Medulla oblongata (tissue), 1 donor: ENCODE results near the gene ANKEF1.
"Not testable (repeated sequence)": the region's sequence is repeated elsewhere in the genome, so short reads cannot be mapped to it uniquely, and the experiment has no call there.

Experiments used
- DNase-seq: peaks from one replicate; pipeline ENCODE4 v3.0.0-alpha.2; 2015; ENCODE audit errors: extremely low spot score

ANKEF1 gene

DNA sequence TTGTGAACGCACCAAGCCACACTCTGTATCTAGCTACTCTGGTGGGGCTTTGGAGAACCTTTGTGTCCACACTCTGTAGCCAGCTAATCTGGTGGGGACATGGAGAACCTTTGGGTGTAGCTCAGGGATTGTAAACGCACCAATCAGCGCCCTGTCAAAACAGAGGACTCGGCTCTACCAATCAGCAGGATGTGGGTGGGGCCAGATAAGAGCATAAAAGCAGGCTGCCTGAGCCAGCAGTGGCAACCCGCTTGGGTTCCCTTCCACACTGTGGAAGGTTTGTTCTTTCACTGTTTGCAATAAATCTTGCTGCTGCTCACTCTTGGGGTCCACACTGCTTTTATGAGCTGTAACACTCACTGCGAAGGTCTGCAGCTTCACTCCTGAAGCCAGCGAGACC, 2.5 kb upstream of the ANKEF1 start:
- not testable (repeated sequence) for DNase-seq

DNA sequence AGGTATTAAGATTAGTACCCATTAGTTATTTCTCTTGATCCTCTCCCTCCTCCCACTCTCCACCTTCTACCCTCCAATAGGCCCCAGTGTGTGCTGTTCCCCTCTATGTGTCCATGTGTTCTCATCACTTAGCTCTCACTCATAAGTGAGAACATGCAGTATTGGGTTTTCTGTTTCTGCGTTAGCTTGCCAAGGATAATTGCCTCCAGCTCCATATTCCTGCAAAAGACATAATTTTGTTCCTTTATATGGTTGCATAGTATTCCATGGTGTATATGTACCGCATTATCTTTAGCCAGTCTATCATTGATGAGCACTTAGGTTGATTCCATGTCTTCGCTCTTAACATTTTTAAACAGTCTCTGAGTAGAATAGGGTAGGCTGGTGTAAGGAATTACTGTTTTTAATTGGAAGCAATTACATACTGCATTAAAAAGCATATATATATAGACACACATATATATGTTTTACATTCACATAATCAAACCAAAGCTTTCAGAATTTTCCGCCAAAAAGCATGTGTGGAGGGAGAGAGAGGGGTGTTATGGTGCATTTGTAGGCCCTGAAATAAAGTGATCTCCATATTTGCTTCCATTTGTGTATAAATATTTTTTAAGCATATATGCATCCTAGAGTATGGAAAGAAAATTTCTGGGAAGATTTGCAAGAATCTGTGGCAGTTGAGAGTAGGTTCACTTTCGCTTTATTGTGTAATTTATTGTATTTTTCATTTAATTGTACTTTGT, 709 bp upstream of the ANKEF1 start:
- DNase-seq = no peak

DNA sequence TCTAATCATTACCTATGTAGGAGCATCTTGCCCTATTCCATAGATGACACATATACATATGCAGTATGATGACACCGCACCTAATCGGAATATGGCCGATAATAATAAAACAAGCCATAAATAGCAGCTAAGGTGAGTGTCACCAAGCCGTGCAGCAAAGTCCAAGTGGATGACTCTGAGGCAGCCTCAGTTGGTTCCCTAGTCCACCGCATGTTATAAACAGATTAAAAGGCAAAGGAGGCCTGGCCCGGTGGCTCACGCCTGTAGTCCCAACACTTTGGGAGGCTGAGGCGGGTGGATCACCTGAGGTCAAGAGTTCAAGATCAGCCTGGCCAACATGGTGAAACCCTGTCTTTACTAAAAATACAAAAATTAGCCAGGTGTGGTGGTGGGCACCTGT, 1.5 kb downstream of the ANKEF1 start:
- not testable (repeated sequence) for DNase-seq

DNA sequence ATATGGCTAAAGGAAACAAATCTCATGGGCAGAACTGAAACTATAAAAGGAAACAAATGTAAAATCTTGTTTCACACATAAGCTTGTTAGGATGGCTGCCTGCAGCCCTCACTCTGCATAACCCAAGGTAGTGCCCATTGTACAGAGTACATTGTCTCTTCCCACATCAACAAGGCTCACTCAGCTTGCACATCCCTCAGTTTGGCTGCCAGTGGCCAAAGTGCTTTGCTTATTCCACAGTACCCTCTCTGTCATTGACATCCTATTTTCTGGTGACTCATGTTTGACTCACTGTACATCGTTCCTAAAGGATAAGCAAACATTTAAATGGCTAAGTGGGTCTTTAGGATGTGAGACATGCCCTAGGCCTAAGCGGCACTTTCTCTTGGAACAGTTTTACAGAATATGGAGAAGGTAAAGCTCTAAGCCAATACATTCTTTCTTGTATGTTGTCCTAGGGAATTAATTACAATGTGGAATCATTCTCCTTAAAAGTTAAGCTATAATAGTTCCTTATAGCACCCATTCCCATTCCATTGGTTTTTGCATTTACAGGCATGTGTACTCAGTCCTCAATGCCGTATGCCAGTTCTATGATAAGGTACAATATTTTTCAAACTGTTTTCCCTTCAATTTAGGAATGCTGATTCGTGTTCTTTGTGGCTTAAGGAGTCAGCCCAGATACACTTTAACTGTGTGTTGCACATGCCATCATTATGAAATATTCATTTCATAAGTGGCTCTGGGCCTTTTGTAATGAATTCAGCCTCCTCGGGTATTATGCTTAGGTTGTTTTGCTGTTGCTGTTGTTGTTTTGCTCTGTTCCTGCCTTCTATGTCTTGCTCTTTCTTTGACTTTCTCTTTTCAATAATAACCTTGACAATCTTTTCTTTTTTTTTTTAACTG, 5.5 kb downstream of the ANKEF1 start:
- DNase-seq = no peak

DNA sequence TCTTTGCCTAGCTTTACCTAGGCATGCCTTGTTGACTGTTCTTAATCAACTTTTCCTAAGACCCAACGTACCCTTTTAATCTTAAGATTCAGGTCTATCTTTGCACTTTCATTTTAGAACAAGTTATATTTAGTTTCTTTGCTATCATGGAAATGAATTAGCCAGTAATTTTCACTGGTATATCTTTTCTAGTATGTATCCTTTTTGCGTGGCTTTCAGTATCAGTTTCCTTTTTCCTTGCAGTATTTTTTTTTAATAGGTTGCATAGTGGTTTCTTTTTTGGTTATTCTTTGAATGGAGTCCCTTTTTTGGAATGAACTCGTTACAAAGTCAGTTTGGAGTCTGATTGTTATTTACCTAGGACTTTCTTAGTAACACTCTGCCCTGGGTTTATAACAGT, 7.3 kb downstream of the ANKEF1 start:
- no peak for DNase-seq

DNA sequence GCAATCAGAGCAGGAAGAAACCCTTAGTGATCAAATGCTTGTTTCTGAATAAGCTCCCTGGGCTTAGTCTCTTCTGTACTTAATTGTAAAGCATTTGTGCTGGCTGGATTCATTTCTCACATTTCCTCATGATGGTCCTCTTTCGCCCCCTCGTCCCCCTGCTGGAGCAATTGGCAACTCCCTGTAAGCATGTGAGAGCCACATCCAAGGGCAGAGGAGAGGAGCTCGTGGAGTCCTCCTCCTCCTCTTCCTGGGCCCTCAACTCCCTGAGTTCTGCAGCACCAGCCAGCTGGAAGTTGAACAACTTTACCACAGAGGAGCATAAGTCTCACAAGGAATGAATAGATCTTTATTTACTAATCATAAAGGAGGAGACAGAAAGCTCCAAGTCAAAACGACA, 12.6 kb downstream of the ANKEF1 start:
- DNase-seq = no peak

DNA sequence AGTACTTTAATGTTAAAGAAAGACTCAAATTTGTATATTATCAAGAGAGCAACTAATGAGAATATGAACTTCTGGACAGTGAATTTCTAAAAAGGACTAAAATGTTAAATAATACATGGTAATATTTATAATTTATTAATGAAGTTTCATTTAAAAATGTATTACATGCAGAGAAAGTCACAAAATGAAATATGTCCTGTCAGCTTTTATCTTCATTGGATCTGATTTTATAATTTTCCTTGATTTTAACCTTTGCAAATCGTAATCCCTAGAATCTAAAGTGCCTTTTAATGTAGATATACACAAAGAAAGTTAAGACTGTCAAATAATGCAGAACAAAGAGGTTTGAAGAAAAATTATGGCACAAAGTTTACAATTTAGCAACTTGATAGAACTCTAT, 16.4 kb downstream of the ANKEF1 start:
- no peak for DNase-seq

DNA sequence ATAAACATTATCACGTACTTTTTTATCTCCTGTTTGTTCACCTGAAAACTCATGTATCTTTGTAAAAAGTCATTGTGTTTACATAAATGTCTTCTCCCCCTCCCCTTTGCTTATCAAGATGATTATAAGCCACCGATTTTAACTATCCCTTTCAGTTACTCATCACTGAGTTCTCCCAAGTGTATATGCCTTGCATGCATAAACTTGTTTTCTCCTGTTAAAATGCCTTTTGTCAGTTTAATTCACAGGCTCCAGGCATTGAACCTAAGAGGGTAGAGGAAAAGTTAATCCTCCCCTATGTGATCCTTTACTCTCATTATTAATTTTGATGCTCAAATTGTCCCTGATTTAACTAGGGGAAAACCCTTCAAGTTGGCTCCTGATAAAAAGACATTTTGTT, 24.2 kb downstream of the ANKEF1 start:
- DNase-seq = no peak

DNA sequence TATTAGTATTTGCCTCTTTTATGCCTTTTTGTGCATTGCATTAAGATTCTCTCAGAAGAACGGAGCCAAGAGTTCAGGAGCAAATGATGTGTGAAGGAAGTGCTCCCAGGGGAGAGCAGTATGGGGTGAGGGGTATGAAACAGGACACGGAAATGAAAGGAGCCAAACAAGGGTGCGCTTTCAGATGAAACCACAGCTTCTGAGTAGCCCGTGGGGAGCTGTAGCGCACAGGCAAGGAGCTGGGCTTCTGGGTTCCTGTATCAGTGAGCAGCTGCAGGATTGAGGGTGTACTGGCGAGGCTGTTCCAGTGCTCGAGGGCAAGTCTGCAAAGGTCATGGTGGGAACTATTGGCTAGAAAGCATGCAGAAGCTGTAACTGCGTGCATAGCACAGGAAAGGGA, 25.4 kb downstream of the ANKEF1 start:
- no peak for DNase-seq

DNA sequence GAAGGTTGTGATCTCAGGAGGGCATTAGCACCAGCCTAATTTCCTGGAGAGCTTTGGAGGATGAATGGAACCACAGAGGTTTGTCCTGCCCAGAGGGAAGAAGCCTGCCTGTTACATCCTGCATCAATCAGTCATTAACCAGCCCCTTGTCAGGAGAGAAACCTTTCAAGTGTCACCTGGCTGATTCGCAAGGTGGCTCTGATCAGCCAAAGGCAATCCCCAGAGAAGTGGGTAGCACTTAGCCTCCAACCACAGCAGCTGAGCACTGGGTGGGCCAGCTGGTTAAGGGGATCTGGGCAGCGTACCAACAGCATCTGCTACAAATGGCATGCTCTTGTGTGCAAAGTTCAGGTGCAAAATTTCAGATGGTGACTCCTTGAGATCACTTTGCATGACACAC, 26.9 kb downstream of the ANKEF1 start:
- no peak for DNase-seq

DNA sequence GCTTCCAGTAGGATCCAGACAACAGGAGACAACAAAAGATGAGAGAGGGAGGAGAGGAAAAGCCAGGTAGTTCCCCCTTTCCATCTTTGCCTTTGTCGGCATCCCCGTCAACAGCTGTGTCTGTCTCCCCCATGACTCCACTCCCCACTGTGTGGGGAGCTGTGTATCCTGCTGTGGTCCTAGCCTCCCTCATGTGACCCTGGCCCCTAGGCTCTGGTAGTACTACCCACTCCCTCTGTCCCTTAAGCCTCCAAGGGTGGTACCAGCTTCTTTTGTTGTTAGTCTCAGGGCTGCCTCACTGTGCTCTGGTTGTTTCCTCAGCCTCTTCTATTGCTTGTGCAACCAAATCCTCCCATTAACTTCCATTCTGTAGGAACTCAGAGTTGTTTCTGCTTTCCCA, 28.7 kb downstream of the ANKEF1 start:
- no peak for DNase-seq

DNA sequence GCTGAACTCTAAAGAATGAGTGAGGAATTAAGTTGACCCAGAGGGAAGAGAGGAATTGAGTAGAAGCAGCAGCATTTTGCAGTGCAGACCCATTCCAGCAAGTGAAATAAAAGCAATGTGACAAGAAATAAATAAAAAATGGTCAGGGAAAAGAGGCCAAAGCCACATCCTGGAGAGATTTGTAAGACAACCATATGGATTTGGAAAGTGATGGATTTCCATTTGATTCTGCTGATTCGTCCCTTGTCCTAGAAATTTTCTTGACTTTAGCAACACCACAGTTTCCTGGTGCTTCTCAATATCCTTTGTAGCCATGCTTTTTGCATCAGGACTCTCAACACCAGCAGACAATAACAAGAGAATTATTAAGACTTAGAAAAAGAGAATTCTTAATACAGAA, 29.8 kb downstream of the ANKEF1 start:
- DNase-seq = no peak

DNA sequence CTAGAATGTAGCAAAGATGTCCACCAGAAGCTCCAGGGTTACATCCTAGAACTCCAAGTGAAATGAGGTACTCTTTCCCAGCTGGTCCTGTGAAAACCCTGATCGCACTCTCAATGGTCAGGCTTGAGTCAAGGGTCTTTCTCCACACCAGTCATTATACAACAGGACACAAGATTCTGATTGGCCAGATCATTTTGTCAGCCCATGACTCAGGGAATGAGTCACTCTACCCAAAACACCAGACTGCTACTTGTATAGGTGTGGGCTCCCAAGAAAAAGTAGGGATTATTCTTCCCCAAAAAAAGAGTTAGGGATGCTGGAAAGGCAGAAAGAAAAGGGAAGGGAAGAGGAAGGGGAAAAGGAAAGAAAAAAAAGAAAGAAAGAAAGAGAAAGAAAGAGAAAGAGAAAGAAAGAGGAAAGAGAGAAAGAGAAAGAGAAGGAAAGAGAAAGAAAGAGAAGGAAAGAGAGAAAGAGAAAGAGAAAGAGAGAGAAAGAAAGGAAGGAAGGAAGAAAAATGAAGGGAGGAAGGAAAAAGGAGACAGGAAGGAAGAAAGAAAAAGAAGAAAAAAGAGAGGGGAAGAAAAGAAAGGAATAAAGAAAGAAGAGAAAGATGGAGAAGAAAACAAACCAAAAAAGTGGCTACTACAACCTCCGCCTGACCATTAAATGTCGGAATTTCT, 30.5 kb downstream of the ANKEF1 start:
- no peak for DNase-seq

DNA sequence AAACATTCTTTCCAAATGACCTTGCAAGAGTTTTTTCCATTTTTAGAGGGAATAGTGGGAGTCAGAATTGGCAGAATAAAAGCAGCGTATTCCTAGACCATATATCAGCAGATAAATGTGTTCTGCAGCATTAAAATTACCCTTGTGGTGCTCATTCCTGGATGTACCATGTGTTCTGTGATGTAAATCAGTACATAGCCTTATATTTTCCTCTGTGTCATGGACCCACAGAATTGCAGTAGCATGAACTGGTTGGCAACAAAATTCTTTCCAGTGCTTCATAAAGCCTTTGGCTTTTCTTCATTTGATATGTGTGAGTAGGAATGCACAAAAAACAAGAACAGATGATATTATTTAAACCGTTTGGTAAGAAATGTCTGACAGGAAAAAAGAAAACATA, 32.5 kb downstream of the ANKEF1 start:
- DNase-seq = no peak

DNA sequence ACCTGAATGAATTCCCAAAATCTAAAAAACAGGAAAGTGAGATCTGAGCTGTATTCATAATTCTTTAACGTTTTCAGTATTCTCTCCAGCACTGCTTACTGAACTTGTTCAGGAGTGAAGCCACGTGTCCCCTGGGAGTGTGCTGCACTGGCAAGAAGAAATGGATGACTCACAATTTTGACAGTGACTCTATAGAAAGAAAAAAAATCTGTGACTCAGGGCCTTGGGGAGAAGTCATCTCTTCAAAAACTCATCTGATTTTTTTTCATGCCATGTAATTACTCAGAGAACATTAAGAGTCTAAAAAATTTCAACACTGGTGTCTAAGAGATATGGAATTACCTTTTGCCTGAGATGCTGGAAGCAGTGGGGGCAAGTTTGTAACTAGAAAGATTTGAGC, 39.7 kb downstream of the ANKEF1 start:
- peak; percentile 3 for DNase-seq

DNA sequence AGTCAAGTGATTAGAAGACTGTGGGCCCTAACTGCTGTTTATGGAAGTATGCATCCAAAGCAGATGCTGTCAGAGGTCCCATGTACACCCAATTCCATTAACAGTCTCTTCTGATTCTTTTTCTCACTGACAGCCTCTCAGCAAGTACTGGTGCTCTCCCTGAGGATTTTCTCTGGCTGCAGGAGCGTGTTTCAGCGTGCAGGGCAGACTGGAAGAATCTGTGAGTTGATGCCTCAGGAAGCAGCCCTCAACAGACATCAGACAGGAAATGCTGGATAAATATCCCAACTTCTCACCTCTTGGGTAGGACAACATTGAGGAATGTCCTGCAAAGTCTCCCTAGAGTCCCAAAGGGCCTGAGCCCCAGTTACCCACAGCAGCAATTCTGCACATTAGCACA, 40.8 kb downstream of the ANKEF1 start:
- DNase-seq = no peak

DNA sequence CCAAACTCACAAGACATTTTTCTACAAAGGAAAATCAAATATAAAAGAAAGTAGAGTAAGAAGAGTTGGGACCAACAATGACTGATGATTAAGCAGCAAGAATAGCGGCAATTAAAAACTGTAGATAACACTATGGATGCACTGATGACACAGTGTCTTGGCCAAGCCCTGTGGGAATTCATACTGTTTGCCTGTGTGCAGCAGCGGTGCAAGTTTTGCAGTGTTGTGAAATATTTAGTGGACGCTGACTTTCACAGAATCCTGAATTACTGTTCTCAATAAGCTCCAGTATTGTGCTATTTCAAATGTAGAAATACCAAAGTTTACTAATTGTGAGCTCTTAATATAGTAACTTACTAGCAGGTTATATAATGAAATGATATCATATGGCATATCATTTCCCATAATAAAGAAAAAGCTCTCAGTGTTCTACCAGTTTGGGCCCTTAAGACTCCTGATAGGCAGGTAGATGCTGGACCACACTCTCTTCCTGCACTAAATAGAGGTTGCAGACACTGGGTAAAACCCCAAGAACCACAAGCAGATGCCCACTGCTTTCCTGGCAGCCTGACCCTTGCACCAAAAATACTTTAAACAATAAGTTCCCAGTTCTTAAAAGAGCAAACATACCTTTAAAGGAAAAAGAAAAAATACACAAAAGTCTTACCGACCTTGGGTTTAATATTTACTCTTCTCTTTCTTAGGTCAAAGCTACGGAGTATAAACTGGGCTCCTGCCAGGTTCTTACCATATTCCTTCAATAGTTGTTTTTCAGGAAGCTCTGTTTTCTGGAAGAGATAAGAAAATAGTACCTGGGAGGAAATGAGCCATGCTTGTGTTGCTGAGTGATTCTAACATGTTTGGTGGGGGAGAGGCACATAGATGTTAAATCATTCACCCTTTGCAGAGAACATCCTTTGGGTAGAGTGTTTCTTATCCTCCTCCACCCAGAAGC, 41.6 kb downstream of the ANKEF1 start:
- DNase-seq = no peak

DNA sequence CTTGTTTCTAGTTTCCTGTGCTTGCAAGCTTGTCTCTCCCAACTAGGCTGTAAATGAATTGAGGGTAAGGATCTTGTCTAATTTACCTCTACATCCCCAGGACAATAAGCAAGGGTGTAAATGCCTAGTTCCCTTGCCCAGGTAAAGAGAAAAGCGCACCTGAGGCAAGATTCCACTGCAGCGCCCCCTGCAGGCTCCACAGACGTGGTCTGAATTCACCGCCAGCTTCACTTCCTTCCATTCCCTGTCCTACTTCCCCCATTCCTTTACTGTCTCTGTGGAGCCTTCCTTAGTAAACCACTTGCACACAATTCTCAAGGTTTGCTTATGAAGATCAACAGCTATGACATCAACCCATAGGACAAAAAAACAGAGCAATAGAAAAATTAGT, 42.3 kb downstream of the ANKEF1 start:
- no peak for DNase-seq

DNA sequence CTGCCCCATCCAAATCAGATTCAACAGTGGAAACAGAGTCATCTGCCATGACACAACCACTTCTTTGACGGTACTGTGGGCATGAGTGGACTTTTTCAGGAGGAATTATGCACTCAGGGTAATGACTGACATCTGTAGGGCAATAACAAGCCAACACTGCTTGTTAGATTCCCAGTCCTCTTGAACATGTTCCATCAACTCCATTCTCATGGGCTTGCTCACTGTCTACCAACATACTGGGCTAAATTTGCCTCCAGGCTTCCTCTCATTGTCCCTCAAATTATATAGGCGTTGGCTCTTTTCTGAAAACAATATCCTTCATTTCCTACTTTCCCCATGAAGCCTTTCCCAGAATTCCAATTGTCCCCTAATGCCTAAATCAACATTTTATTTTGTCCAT, 43.1 kb downstream of the ANKEF1 start:
- DNase-seq = no peak

DNA sequence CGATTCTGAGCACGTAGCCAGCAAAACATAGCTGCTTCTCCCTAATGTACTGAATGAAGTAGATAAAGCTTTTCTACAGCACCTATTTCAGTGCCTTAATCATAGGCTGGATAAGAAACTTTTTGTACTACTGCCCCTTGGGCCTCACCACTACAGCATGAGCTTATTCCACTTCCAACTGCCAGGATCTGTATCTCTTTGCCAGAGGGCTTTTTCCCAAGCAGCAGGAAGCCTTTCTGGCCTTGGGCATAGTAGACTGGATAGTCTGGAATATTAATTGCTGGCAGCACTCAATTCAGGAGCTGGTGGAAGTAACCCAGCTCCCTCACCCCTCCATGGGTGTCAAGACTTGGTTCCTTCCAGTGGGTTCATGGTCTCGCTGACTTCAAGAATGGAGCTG, 43.6 kb downstream of the ANKEF1 start:
- DNase-seq = peak; percentile 14

DNA sequence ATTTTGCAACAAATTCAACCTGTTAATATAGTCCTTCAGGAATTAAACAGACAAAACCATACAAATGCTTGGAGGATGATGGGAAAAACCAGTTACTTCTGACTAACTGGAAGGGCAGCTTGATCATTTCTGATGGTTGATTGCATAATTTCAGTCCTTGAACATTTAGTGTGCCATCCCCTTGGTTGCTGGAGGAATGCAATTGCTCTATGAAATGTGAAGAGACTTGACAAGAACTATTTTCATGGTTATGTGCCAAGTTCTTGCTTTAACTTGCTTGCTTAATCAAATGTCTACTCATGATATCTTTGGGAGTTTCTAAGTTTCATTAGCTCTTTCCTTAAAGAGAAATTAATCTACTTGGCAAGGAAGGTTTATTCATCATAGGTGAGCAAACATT, 45.2 kb downstream of the ANKEF1 start:
- no peak for DNase-seq

DNA sequence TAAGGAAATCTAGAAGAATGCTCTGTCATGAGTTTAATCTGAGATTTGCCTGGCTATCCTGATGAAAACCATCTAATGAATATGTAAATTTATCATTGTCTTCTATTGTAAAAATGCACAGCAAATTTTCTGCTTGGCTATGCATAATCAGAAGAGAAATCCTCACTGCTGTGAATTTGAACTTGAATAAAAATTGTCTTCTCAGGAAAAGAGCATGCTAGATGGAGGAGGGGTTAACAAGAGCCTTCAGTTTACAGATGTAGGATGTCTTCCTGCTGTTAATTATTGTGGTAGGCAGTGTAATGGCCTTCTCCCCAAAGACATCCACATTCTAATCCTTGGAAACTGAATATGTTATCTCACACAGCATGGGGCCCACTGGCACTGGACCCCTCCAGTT, 45.8 kb downstream of the ANKEF1 start:
- no peak for DNase-seq
